Left lung (tissue), 10 donors: ENCODE data around the gene ARHGAP21. TPM values are rescaled to one million over a fixed set of nuclear protein-coding genes. Genes with fewer than 3 reads are reported as not detected.

Source experiments
- ATAC-seq: fragments of 200-7000 bp; cut with Tn5 transposase; one replicate; pipeline ENCODE4 v1.9.1; 2020; ENCODE audit warnings: moderate library complexity
- DNase-seq, 4 donors: peaks; one replicate each; pipeline ENCODE4 v3.0.0-alpha.2; 2013 to 2020
- H3K27ac ChIP-seq, 2 donors: fragments of 200-600 bp; sonication (generic) in 1 of 2; one replicate each; pipeline versions ENCODE4 v1.5.0 to v1.8.0; 2020 to 2021
- H3K27me3 ChIP-seq, 2 donors: fragments of 200-600 bp; sonication (generic) in 1 of 2; one replicate each; pipeline versions ENCODE4 v1.5.0 to v1.8.0; 2020 to 2021
- H3K36me3 ChIP-seq, 2 donors: fragments of 200-600 bp; sonication (generic) in 1 of 2; one replicate each; pipeline versions ENCODE4 v1.5.0 to v1.8.0; 2020 to 2021
- H3K4me1 ChIP-seq, 2 donors: fragments of 200-600 bp; one replicate each; pipeline ENCODE4 v1.8.0; 2021
- H3K4me3 ChIP-seq, 2 donors: fragments of 200-600 bp; sonication (generic) in 1 of 2; one replicate each; pipeline versions ENCODE4 v1.5.0 to v1.8.0; 2020 to 2021; ENCODE audit warnings: mild to moderate bottlenecking in 1 of 2
- H3K9me3 ChIP-seq, 2 donors: fragments of 200-600 bp; sonication (generic) in 1 of 2; one replicate each; pipeline versions ENCODE4 v1.5.0 to v1.8.0; 2020 to 2021
- CTCF ChIP-seq, 2 donors: fragments of 200-600 bp; sonication (generic) in 1 of 2; IDR thresholded peaks; one replicate each; pipeline versions ENCODE4 v1.5.0 to v1.8.0; 2021; ENCODE audit warnings: antibody characterized with exemption in 2 of 2
- intact Hi-C, 2 donors: fragments of 100-400 bp; cut with DNase I; formaldehyde crosslinking; loops; one replicate each; pipeline versions ENCODE4 v1.11.2 to v1.14.2; 2022
- polyA plus RNA-seq, 6 donors: library from polyadenylated mRNA; unstranded; fragments of 120-200 nt; gene quantifications; one replicate each; pipeline ENCODE4 v1.2.1, GENCODE V29; 2013; ENCODE audit not compliant: insufficient read length in 6 of 6
- total RNA-seq, 2 donors: library from RNA; stranded (reverse); fragmentation: NEBNext Ultra II Directional; extraction: Animal tissue kit (Norgen Biotek cat#: 25700); gene quantifications; one replicate each; pipeline ENCODE4 v1.2.1, GENCODE V29; 2021
- donor health status: DM: no; HTN: yes; CAD: no.
- donor health status: DM: no; HTN: no; CAD: no.

Gene ARHGAP21
- total and polyA plus RNA-seq, 8 donors, result 74.3 to 155 (median 126) TPM

- no peaks in the 10 kb centered on the region for H3K4me1 ChIP-seq
- H3K27me3 ChIP-seq, result no peaks in the 10 kb centered on the region
- H3K9me3 ChIP-seq, result no peaks in the 10 kb centered on the region
- intact Hi-C loops, result no loop called here
- no peak for TF ChIP-seq CTCF (IDR thresholded peaks at IDR 0.05)
- DNase-seq (no peak), ATAC-seq (no peak)
- H3K4me3 ChIP-seq, result no peak overlapping the region
- no peak overlapping the region for H3K27ac ChIP-seq
- no peaks in the 10 kb centered on the region for H3K36me3 ChIP-seq
Observed at GRCh38 chr10:24694086-24694485, 29.6 kb downstream of the ARHGAP21 start.

- no peak for ATAC-seq
- no peak overlapping the region for H3K27ac ChIP-seq
- no peaks in the 10 kb centered on the region for H3K27me3 ChIP-seq
- peaks cover 0 to 3% of the 10 kb centered on the region in 2 donors for H3K4me1 ChIP-seq
- TF ChIP-seq CTCF (IDR thresholded peaks at IDR 0.05), result no peak
- intact Hi-C loops, result no loop called here
- no peaks in the 10 kb centered on the region for H3K9me3 ChIP-seq
- H3K36me3 ChIP-seq, result no peaks in the 10 kb centered on the region
- no peak overlapping the region for H3K4me3 ChIP-seq
- no peak for DNase-seq
Observed at GRCh38 chr10:24690961-24691512, 32.6 kb downstream of the ARHGAP21 start.

DNA sequence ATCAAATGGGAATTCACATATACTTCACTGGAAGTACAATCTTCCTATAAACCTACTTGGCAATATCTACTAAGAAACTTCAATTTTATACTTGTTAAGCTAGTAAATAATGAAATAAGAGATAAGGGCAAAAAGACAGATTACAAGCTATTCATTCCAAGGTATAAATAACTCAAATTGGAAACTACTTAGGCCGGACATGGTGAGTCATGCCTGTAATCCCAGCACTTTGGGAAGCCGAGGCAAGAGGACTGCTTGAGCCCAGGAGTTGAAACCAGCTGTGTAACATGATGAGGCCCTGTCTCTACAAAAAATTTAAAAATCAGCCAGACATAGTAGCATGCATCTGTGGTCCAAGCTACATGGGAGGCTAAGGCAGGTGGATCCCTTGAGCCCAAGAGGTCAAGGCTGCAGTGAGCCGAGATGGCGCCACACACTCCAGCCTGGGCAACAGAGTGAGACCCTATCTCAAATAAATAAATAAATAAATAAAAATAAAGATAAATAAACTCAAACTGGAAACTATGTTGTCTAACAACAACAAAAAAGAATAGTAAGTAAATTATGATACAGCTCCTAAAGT is 37.6 kb downstream of the ARHGAP21 start:
- ATAC-seq, result no peak

GRCh38 chr10:24683554-24683953 is 40.1 kb downstream of the ARHGAP21 start:
- ATAC-seq (no peak), DNase-seq (no peak)
- Histone ChIP-seq H3K27me3 (no peaks in the 10 kb centered on the region), H3K4me3 (no peak overlapping the region), H3K27ac (no peak overlapping the region), H3K9me3 (no peaks in the 10 kb centered on the region), H3K36me3 (no peaks in the 10 kb centered on the region), H3K4me1 (peaks cover 0 to 10% of the 10 kb centered on the region in 2 donors)
- intact Hi-C loops, result no loop called here
- TF ChIP-seq CTCF (IDR thresholded peaks at IDR 0.05), result no peak

More for the DNA sequence above, 37.6 kb downstream of the ARHGAP21 start:
- H3K36me3 ChIP-seq, result no peaks in the 10 kb centered on the region
- H3K27ac ChIP-seq, result no peak overlapping the region
- no peak for TF ChIP-seq CTCF (IDR thresholded peaks at IDR 0.05)
- no peaks in the 10 kb centered on the region for H3K27me3 ChIP-seq
- no peaks in the 10 kb centered on the region for H3K9me3 ChIP-seq
- no peak for DNase-seq
- peaks cover 0 to 7% of the 10 kb centered on the region in 2 donors for H3K4me1 ChIP-seq
- no peak overlapping the region for H3K4me3 ChIP-seq
- intact Hi-C loops, result no loop called here

- H3K4me1 ChIP-seq, result peaks cover 0 to 7% of the 10 kb centered on the region in 2 donors
- H3K36me3 ChIP-seq, result no peaks in the 10 kb centered on the region
- H3K9me3 ChIP-seq, result no peaks in the 10 kb centered on the region
- TF ChIP-seq CTCF (IDR thresholded peaks at IDR 0.05), result no peak
- H3K4me3 ChIP-seq, result no peak overlapping the region
- H3K27ac ChIP-seq, result no peak overlapping the region
- ATAC-seq (no peak), DNase-seq (no peak)
- no peaks in the 10 kb centered on the region for H3K27me3 ChIP-seq
- intact Hi-C loops, result no loop called here
Observed at GRCh38 chr10:24681572-24682088, 42.1 kb downstream of the ARHGAP21 start.
